ENCODE results near the gene FRMPD4.

The FRMPD4 gene

DNA sequence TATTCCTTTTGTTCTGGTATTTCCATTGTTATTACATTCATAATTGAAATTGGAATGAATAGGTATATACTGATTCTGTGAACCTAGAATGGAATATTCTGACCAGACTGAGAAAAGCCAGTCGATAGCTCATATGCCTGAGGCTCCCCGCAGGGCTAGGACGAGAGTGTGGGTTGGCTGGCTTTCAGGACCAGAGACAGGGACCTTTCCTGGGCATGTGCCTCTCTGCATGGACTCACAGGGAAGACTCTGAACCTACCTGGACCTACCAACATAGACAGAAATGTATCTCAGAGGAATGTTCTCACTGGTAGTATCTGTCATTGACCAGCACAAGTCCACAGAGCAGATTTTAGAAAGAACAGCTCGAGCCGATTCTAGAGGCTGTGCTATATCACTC, 214.6 kb downstream of the FRMPD4 start:
- no peak overlapping the region for H3K4me3 ChIP-seq (ENCODE audit: low read depth, low read length)
- TF ChIP-seq, protein P1, sequence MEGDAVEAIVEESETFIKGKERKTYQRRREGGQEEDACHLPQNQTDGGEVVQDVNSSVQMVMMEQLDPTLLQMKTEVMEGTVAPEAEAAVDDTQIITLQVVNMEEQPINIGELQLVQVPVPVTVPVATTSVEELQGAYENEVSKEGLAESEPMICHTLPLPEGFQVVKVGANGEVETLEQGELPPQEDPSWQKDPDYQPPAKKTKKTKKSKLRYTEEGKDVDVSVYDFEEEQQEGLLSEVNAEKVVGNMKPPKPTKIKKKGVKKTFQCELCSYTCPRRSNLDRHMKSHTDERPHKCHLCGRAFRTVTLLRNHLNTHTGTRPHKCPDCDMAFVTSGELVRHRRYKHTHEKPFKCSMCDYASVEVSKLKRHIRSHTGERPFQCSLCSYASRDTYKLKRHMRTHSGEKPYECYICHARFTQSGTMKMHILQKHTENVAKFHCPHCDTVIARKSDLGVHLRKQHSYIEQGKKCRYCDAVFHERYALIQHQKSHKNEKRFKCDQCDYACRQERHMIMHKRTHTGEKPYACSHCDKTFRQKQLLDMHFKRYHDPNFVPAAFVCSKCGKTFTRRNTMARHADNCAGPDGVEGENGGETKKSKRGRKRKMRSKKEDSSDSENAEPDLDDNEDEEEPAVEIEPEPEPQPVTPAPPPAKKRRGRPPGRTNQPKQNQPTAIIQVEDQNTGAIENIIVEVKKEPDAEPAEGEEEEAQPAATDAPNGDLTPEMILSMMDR (IDR thresholded peaks at IDR 0.05; ENCODE audit: borderline replicate concordance, insufficient read depth, low read depth, low read length), result no peak

DNA sequence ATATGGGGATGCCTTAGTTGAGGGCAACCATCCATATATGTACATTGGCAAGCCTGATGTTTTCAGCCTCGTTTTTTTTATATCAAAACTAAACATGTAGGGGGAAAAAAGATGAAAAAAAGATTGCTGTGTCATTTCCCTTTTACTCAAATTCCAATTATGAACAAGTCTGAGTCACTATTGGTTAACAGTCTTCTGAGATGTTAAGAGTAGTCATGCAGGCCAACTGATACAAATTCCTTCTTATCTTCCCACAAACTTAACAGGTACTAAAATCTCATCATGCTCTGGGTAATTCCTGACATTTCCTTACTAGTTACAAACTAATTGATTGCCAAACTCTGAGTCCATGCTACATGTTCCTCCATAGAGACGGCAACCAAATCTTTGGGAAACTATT, 222.1 kb downstream of the FRMPD4 start:
- H3K4me3 ChIP-seq (ENCODE audit: low read depth, low read length), result no peak overlapping the region

GRCh38 chrX:12360986-12361598, 222.8 kb downstream of the FRMPD4 start:
- H3K4me3 ChIP-seq (ENCODE audit: low read depth, low read length), result no peak overlapping the region

More for the DNA sequence above, 222.1 kb downstream of the FRMPD4 start:
- TF ChIP-seq, protein P1 (IDR thresholded peaks at IDR 0.05; ENCODE audit: borderline replicate concordance, insufficient read depth, low read depth, low read length), result no peak

DNA sequence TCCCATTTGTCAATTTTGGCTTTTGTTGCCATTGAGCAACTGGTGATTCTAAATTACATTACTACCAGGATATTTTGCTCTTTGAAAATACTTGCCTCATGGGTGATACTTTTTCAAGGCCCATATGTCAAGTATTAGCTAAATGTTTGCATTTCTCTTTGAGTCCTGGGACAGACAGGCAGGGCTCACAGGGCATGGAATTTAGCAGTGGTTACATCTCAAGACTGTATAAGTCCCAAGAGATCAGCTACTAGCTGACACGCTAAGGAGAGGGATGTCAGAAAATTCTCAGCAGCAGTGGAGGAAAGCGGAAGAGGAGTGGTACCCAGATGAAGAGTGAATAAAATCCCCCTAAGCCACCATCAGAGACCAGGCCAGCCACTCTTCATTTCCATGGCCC, 224.9 kb downstream of the FRMPD4 start:
- no peak overlapping the region for H3K4me3 ChIP-seq (ENCODE audit: low read depth, low read length)
- TF ChIP-seq, protein P1 (IDR thresholded peaks at IDR 0.05; ENCODE audit: borderline replicate concordance, insufficient read depth, low read depth, low read length), result no peak

More at GRCh38 chrX:12360986-12361598, 222.8 kb downstream of the FRMPD4 start:
- TF ChIP-seq, protein P1 (IDR thresholded peaks at IDR 0.05; ENCODE audit: borderline replicate concordance, insufficient read depth, low read depth, low read length), result no peak

- no peak overlapping the region for H3K4me3 ChIP-seq (ENCODE audit: low read depth, low read length)
- TF ChIP-seq, protein P1 (IDR thresholded peaks at IDR 0.05; ENCODE audit: borderline replicate concordance, insufficient read depth, low read depth, low read length), result no peak
These were observed 228.2 kb downstream of the FRMPD4 start for GRCh38 chrX:12366440-12366839.

- H3K4me3 ChIP-seq (ENCODE audit: low read depth, low read length), result no peak overlapping the region
- TF ChIP-seq, protein P1 (IDR thresholded peaks at IDR 0.05; ENCODE audit: borderline replicate concordance, insufficient read depth, low read depth, low read length), result no peak
These were observed 229.0 kb downstream of the FRMPD4 start for GRCh38 chrX:12367254-12367653.

- TF ChIP-seq, protein P1 (IDR thresholded peaks at IDR 0.05; ENCODE audit: borderline replicate concordance, insufficient read depth, low read depth, low read length), result no peak
These were observed 232.3 kb downstream of the FRMPD4 start for GRCh38 chrX:12370497-12370986.

More at GRCh38 chrX:12370497-12370986, 232.3 kb downstream of the FRMPD4 start:
- no peak overlapping the region for H3K4me3 ChIP-seq (ENCODE audit: low read depth, low read length)

Measured in GM12875 (cell line).